ENCODE measurements around the gene TCF4. TPM values are rescaled to one million over a fixed set of nuclear protein-coding genes. Genes with fewer than 3 reads are reported as not detected.

Gene TCF4
- total RNA-seq, 1 donor from 2014 or later = 15.7 TPM

GRCh38 chr18:55466789-55467188 is 121.2 kb downstream of the TCF4 start:
- no peaks in the 10 kb centered on the region for H3K36me3 ChIP-seq (ENCODE audit: control insufficient read depth, insufficient read depth, low read length)
- no peak for DNase-seq (ENCODE audit: low read depth)
- H3K4me3 ChIP-seq (ENCODE audit: low read depth, low read length) = no peak overlapping the region
- TF ChIP-seq CTCF (IDR thresholded peaks at IDR 0.05; ENCODE audit: insufficient read depth, low read length, poor library complexity, severe bottlenecking) = no peak
- no peaks in the 10 kb centered on the region for H3K27me3 ChIP-seq (ENCODE audit: control insufficient read depth, insufficient read depth, low read length)

DNA sequence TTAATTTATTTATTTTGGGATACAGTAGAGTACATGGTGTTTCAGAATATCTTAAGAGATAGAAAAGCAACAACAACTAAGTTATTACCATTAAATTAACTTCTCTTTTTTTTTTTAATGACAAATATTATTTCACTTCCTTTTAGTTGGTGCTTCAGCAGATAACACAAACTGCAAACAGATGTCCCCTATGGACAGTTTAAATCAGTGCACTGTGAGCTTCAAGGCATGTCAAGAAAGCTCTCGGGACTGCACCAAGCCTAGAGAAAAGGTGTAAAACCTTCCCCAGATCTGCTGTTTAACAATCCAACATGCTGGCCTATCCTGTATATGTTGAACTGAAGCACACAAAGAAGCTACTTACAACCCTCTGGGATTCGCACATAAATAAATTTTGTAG is 122.7 kb downstream of the TCF4 start:
- no peak for DNase-seq (ENCODE audit: low read depth)
- Histone ChIP-seq H3K27me3 (ENCODE audit: control insufficient read depth, insufficient read depth, low read length) (no peaks in the 10 kb centered on the region), H3K4me3 (ENCODE audit: low read depth, low read length) (no peak overlapping the region), H3K36me3 (ENCODE audit: control insufficient read depth, insufficient read depth, low read length) (no peaks in the 10 kb centered on the region)
- no peak for TF ChIP-seq CTCF (IDR thresholded peaks at IDR 0.05; ENCODE audit: insufficient read depth, low read length, poor library complexity, severe bottlenecking)

DNA sequence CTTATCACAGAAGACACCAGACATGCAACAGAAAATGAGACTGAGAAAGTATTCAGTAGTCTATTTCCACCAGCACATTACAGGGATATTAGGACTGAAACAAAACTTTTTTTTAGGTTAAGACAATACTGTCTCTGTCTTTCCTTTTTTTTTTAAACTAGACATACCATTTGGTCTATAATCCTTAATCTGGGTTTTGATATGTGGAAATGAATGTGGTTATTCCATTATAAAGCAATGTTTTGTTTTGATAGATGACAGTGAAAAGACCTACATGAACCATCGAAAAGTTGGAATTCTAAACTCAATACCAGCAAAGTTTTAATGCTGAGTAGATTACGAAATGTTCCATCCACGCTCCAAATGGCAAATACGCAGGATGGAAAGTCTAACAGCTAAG is 123.4 kb downstream of the TCF4 start:
- H3K27me3 ChIP-seq (ENCODE audit: control insufficient read depth, insufficient read depth, low read length) = no peaks in the 10 kb centered on the region
- no peak for DNase-seq (ENCODE audit: low read depth)
- no peak overlapping the region for H3K4me3 ChIP-seq (ENCODE audit: low read depth, low read length)
- H3K36me3 ChIP-seq (ENCODE audit: control insufficient read depth, insufficient read depth, low read length) = no peaks in the 10 kb centered on the region
- TF ChIP-seq CTCF (IDR thresholded peaks at IDR 0.05; ENCODE audit: insufficient read depth, low read length, poor library complexity, severe bottlenecking) = no peak

- DNase-seq (ENCODE audit: low read depth) = no peak
- no peak for TF ChIP-seq CTCF (IDR thresholded peaks at IDR 0.05; ENCODE audit: insufficient read depth, low read length, poor library complexity, severe bottlenecking)
- H3K36me3 ChIP-seq (ENCODE audit: control insufficient read depth, insufficient read depth, low read length) = no peaks in the 10 kb centered on the region
- H3K4me3 ChIP-seq (ENCODE audit: low read depth, low read length) = no peak overlapping the region
- H3K27me3 ChIP-seq (ENCODE audit: control insufficient read depth, insufficient read depth, low read length) = no peaks in the 10 kb centered on the region
Observed at GRCh38 chr18:55462652-55463051, 125.3 kb downstream of the TCF4 start.

DNA sequence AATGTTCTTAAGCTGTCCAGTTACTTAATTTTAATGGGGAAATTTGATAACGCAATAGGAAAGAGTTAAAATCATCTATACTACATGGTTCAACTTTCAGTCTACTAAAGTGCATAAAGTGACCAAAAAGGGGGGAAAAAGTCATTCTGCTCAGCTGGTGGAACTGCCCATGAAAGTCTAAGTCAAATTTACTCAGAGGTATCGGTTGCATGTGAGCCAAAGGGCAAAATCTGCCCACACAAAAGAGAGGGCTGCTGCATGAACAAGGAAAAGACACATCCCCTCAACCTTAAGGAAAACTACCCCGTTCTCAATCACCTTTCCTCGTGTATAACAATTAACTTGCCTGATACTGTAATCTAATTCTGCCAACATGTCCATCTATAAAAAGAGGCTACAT is 126.1 kb downstream of the TCF4 start:
- H3K36me3 ChIP-seq (ENCODE audit: control insufficient read depth, insufficient read depth, low read length) = no peaks in the 10 kb centered on the region
- H3K4me3 ChIP-seq (ENCODE audit: low read depth, low read length) = no peak overlapping the region
- H3K27me3 ChIP-seq (ENCODE audit: control insufficient read depth, insufficient read depth, low read length) = no peaks in the 10 kb centered on the region
- no peak for DNase-seq (ENCODE audit: low read depth)
- no peak for TF ChIP-seq CTCF (IDR thresholded peaks at IDR 0.05; ENCODE audit: insufficient read depth, low read length, poor library complexity, severe bottlenecking)

- DNase-seq (ENCODE audit: low read depth) = no peak
- TF ChIP-seq CTCF (IDR thresholded peaks at IDR 0.05; ENCODE audit: insufficient read depth, low read length, poor library complexity, severe bottlenecking) = no peak
- Histone ChIP-seq H3K4me3 (ENCODE audit: low read depth, low read length) (no peak overlapping the region), H3K27me3 (ENCODE audit: control insufficient read depth, insufficient read depth, low read length) (no peaks in the 10 kb centered on the region), H3K36me3 (ENCODE audit: control insufficient read depth, insufficient read depth, low read length) (no peaks in the 10 kb centered on the region)
Observed at GRCh38 chr18:55458456-55459203, 129.4 kb downstream of the TCF4 start.

Measured in kidney epithelial cell (primary cell).